ENCODE data around the gene MADCAM1. TPM values are rescaled to one million over a fixed set of nuclear protein-coding genes. Genes with fewer than 3 reads are reported as not detected.

Gene MADCAM1
- total RNA-seq, 2 donors from 2014 or later, result 0.80 to 0.91 TPM

GRCh38 chr19:539429-540030 lies 43.2 kb downstream of the MADCAM1 start:
- 85% methylated on average over 28 of the region's 30 CpGs for WGBS
- H3K4me1 ChIP-seq (replicated peaks), result no peaks in the 10 kb centered on the region
- intact Hi-C loops (cut with DNase I), result no loop called here
- TF ChIP-seq, protein P1, sequence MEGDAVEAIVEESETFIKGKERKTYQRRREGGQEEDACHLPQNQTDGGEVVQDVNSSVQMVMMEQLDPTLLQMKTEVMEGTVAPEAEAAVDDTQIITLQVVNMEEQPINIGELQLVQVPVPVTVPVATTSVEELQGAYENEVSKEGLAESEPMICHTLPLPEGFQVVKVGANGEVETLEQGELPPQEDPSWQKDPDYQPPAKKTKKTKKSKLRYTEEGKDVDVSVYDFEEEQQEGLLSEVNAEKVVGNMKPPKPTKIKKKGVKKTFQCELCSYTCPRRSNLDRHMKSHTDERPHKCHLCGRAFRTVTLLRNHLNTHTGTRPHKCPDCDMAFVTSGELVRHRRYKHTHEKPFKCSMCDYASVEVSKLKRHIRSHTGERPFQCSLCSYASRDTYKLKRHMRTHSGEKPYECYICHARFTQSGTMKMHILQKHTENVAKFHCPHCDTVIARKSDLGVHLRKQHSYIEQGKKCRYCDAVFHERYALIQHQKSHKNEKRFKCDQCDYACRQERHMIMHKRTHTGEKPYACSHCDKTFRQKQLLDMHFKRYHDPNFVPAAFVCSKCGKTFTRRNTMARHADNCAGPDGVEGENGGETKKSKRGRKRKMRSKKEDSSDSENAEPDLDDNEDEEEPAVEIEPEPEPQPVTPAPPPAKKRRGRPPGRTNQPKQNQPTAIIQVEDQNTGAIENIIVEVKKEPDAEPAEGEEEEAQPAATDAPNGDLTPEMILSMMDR (IDR thresholded peaks at IDR 0.05), result no peak
- TF ChIP-seq POLR2A (IDR thresholded peaks at IDR 0.05), result no peak
- TF ChIP-seq POLR2AphosphoS5 (IDR thresholded peaks at IDR 0.05), result no peak
- peaks cover 5 to 21% of the 10 kb centered on the region in 2 donors for H3K36me3 ChIP-seq
- no peaks in the 10 kb centered on the region for H3K9me3 ChIP-seq
- H3K27me3 ChIP-seq (replicated peaks; ENCODE audit: insufficient read depth), result no peaks in the 10 kb centered on the region
- no peak for DNase-seq (ENCODE audit: low spot score)
- H3K4me3 ChIP-seq, result no peak overlapping the region
- H3K27ac ChIP-seq, result no peak overlapping the region

DNA sequence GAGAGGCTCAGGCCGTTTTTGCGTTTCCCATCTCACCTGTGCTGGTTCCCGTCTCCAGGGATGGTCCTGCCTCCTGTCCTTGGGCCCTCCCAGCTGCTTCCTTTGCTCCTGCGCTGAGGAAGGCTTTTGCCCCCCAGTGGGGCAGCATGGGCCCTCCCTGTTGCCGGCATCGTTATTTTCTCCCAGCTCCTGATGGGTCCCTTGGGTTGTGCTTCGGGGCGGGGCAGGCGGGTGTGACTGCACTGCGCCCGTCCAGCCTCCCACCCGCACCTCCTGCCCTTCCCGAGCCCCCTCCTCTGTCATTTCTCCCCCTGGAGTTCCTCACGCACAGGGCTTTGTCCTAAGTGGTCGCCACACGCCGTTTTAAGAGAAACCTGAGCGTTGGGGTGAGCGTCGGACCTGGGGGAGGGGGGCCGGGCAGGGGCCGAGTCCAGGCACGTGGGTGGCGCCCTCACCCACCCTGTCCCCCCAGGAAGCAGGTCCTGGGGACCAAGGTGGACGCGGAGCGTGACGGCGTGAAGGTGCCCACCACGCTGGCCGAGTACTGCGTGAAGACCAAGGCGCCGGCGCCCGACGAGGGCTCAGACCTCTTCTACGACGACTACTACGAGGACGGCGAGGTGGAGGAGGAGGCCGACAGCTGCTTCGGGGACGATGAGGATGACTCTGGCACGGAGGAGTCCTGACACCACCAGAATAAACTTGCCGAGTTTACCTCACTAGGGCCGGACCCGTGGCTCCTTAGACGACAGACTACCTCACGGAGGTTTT lies 44.8 kb downstream of the MADCAM1 start:
- DNase-seq (ENCODE audit: low spot score), result no peak
- Histone ChIP-seq H3K36me3 (peaks cover 5 to 21% of the 10 kb centered on the region in 2 donors), H3K4me3 (no peak overlapping the region), H3K9me3 (no peaks in the 10 kb centered on the region), H3K27ac (no peak overlapping the region), H3K27me3 (replicated peaks; ENCODE audit: insufficient read depth) (no peaks in the 10 kb centered on the region), H3K4me1 (replicated peaks) (no peaks in the 10 kb centered on the region)
- 89% methylated on average over 51 of the region's 51 CpGs for WGBS
- TF ChIP-seq POLR2AphosphoS5 (IDR thresholded peaks at IDR 0.05) (no peak), POLR2A (IDR thresholded peaks at IDR 0.05) (no peak)
- TF ChIP-seq, protein P1 (IDR thresholded peaks at IDR 0.05), result no peak
- intact Hi-C loops (cut with DNase I), result no loop called here

- no peaks in the 10 kb centered on the region for H3K27me3 ChIP-seq (replicated peaks; ENCODE audit: insufficient read depth)
- 85% methylated on average over 26 of the region's 26 CpGs for whole genome bisulfite sequencing
- intact Hi-C loops (cut with DNase I), result no loop called here
- H3K36me3 ChIP-seq, result peaks cover 0 to 15% of the 10 kb centered on the region in 2 donors
- H3K4me1 ChIP-seq (replicated peaks), result no peaks in the 10 kb centered on the region
- TF ChIP-seq POLR2A (IDR thresholded peaks at IDR 0.05), result no peak
- TF ChIP-seq, protein P1 (IDR thresholded peaks at IDR 0.05), result no peak
- no peak for TF ChIP-seq POLR2AphosphoS5 (IDR thresholded peaks at IDR 0.05)
- no peaks in the 10 kb centered on the region for H3K9me3 ChIP-seq
- DNase-seq (ENCODE audit: low spot score), result no peak
- H3K27ac ChIP-seq, result no peak overlapping the region
- no peak overlapping the region for H3K4me3 ChIP-seq
Measured at GRCh38 chr19:541699-542098, 45.4 kb downstream of the MADCAM1 start.

DNA sequence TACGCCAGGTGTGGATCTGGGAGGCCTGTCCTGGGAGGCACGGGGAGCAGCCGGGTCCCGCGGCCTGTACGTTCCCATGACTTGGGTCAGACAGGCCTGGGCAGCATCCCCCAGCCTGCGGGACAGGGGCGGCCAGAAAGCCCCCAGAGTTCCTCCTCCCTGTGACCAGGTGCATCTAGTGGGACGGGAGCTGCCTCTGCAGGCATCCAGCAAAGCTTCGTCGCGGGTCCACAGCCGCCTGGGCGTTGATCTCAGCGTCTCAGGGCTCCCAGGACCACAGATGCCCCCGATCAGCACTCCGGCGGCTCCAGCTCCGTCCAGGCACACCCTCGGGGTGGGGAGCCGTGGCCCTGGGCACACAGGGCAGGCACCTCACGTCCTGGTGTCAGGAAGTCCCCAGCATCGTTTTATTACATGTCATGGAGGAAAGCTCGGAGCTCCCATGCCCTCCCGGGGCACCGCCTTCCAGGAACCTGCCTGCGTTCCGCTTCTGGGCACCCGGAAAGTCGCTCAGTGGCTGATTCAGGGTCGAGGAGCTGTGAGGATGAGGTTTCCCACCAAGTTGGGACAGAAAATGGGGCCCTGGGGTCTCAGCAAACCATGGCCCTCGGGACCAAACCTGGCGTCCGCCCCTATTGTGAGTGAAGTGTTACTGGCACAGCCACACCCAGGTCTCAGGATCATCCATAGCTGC lies 46.0 kb downstream of the MADCAM1 start:
- no peaks in the 10 kb centered on the region for H3K27me3 ChIP-seq (replicated peaks; ENCODE audit: insufficient read depth)
- intact Hi-C loops (cut with DNase I), result no loop called here
- no peaks in the 10 kb centered on the region for H3K9me3 ChIP-seq
- no peak overlapping the region for H3K27ac ChIP-seq
- 81% methylated on average over 31 of the region's 34 CpGs for WGBS
- H3K4me3 ChIP-seq, result no peak overlapping the region
- TF ChIP-seq, protein P1 (IDR thresholded peaks at IDR 0.05), result no peak
- TF ChIP-seq POLR2A (IDR thresholded peaks at IDR 0.05) (no peak), POLR2AphosphoS5 (IDR thresholded peaks at IDR 0.05) (no peak)
- no peaks in the 10 kb centered on the region for H3K4me1 ChIP-seq (replicated peaks)
- H3K36me3 ChIP-seq, result peaks cover 0 to 12% of the 10 kb centered on the region in 2 donors
- DNase-seq (ENCODE audit: low spot score), result no peak
